Peyer's patch (tissue), 4 donors: ENCODE measurements around the gene BICD2.
A peak's percentile ranks its signal among the peaks of the same experiment; 100 is the strongest.

Experiments used
- POLR2A ChIP-seq, 2 donors: fragments of 450-650 bp; IDR thresholded peaks; one replicate each; pipeline ENCODE4 v1.5.1; 2017; ENCODE audit warnings: antibody characterized with exemption in 2 of 2, mild to moderate bottlenecking in 2 of 2, moderate library complexity in 2 of 2
- TF ChIP-seq, protein P1 (sequence below), 6 experiments: fragments of 450-650 bp in 4 of 6; fragments of 200-600 bp in 2 of 6; sonication (generic) in 1 of 6; IDR thresholded peaks; one replicate each; pipeline ENCODE4 v1.5.1; 2017 to 2019; ENCODE audit warnings: antibody characterized with exemption in 6 of 6, mild to moderate bottlenecking in 3 of 6, moderate library complexity in 1 of 6

DNA sequence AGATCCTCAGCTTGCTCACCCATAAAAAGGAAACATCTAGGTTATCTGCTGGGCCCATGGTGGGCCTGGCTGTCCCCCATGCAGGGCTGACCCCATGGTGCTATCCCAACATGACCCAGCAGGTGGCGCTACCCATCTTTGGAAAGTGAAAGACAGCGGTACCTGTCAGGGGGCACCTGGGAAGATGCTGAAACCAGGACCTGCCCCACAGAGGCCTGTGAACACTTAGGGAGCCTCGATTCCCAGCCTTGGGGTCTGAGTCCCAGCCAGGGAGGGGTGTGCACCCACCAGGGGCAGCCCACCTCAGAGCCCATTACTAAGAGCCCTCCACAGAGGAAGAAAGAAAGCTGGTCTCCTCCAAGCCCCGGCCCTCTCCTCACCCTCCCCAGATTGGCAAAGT is 48.1 kb downstream of the BICD2 start:
- TF ChIP-seq, protein P1, sequence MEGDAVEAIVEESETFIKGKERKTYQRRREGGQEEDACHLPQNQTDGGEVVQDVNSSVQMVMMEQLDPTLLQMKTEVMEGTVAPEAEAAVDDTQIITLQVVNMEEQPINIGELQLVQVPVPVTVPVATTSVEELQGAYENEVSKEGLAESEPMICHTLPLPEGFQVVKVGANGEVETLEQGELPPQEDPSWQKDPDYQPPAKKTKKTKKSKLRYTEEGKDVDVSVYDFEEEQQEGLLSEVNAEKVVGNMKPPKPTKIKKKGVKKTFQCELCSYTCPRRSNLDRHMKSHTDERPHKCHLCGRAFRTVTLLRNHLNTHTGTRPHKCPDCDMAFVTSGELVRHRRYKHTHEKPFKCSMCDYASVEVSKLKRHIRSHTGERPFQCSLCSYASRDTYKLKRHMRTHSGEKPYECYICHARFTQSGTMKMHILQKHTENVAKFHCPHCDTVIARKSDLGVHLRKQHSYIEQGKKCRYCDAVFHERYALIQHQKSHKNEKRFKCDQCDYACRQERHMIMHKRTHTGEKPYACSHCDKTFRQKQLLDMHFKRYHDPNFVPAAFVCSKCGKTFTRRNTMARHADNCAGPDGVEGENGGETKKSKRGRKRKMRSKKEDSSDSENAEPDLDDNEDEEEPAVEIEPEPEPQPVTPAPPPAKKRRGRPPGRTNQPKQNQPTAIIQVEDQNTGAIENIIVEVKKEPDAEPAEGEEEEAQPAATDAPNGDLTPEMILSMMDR (IDR thresholded peaks at IDR 0.05), result peak; percentile 82 to 94 (median 86)
- no peak for TF ChIP-seq POLR2A (IDR thresholded peaks at IDR 0.05)
